ENCODE measurements around the gene OTUD3. TPM values are rescaled to one million over a fixed set of nuclear protein-coding genes. Genes with fewer than 3 reads are reported as not detected.

OTUD3 gene
- total and polyA plus RNA-seq, 9 of the 15 experiments (the other 6 are each of a cell fraction or from before 2014, with no cell fraction given) = 2.0 to 16.6 (median 11.0) TPM

- Histone ChIP-seq H2AFZ (ENCODE audit: low read depth, low read length) (no peak overlapping the region), H3K36me3 (ENCODE audit: control insufficient read depth, insufficient read depth, low read length) (no peaks in the 10 kb centered on the region), H3K4me1 (replicated peaks in 1 of 2; ENCODE audit: control insufficient read depth in 2 of 2, insufficient read depth in 2 of 2, low read length in 2 of 2) (no peaks in the 10 kb centered on the region; a peak in 1 of 5 replicates), H3K9ac (ENCODE audit: insufficient read depth in 1 of 2, low read depth in 2 of 2, low read length in 2 of 2) (no peak overlapping the region), H3K4me2 (ENCODE audit: insufficient read depth, low read length) (no peak overlapping the region), H3K27ac (ENCODE audit: extremely low read depth, low read depth, low read length) (no peak overlapping the region), H3K4me3 (no peak overlapping the region), H4K20me1 (replicated peaks; ENCODE audit: control insufficient read depth, insufficient read depth, low read length) (no peaks in the 10 kb centered on the region), H3K9me1 (ENCODE audit: control insufficient read depth, insufficient read depth, low read length) (no peaks in the 10 kb centered on the region), H3K79me2 (ENCODE audit: control insufficient read depth, insufficient read depth, low read length) (no peaks in the 10 kb centered on the region), H3K9me3 (replicated peaks; ENCODE audit: control insufficient read depth, insufficient read depth, low read depth, low read length) (no peaks in the 10 kb centered on the region), H3K27me3 (ENCODE audit: control insufficient read depth in 2 of 2, insufficient read depth in 2 of 2, low read length in 2 of 2) (peaks cover 5 to 13% of the 10 kb centered on the region in 2 experiments; a peak in 4 of 5 replicates)
- TF ChIP-seq HLTF (IDR thresholded peaks at IDR 0.05) = no peak
- no peak for TF ChIP-seq MXI1 (IDR thresholded peaks at IDR 0.05; ENCODE audit: low read depth, low read length)
- no peak for TF ChIP-seq TFE3 (CRISPR knock-in tag; IDR thresholded peaks at IDR 0.05)
- no peak for TF ChIP-seq PHTF2 (CRISPR knock-in tag; IDR thresholded peaks at IDR 0.05)
- CTCF ChIA-PET (ENCODE audit: low intra/inter-chr PET ratio) = no interaction called here
- POLR2A ChIA-PET = no interaction called here
- in situ Hi-C loops (cut with MboI) (loop anchor here (5.0 kb wide), 1 partner anchor 37 kb away; no protein-coding TSS in a partner anchor), intact Hi-C loops (cut with micrococcal nuclease) (no loop called here)
- FAIRE-seq = no peak
- 3% methylated on average over 4 of the region's 4 CpGs for WGBS (ENCODE audit: insufficient coverage, low coverage, missing lambda C conversion rate)
- DNase-seq (ENCODE audit: extremely low read depth in 1 of 4, low spot score in 3 of 4) = no peak
- BruUV-seq (replicated peaks) = no TSS peak
- no peak for ATAC-seq
These were observed 46.6 kb upstream of the OTUD3 start for GRCh38 chr1:19835578-19835977.

- ChIA-PET POLR2A (interaction anchor here (0.9 kb wide), 1 partner anchor 15 kb away, joined by 3 read pairs; no protein-coding TSS in a partner anchor), CTCF (ENCODE audit: low intra/inter-chr PET ratio) (no interaction called here)
- no peak overlapping the region for H2AFZ ChIP-seq (ENCODE audit: low read depth, low read length)
- H3K9ac ChIP-seq (ENCODE audit: insufficient read depth in 1 of 2, low read depth in 2 of 2, low read length in 2 of 2) = no peak overlapping the region
- no peaks in the 10 kb centered on the region for H3K9me1 ChIP-seq (ENCODE audit: control insufficient read depth, insufficient read depth, low read length)
- no TSS peak for BruUV-seq (replicated peaks)
- no peak overlapping the region for H3K4me3 ChIP-seq
- peaks cover 5 to 12% of the 10 kb centered on the region in 2 experiments; a peak in 4 of 5 replicates for H3K27me3 ChIP-seq (ENCODE audit: control insufficient read depth in 2 of 2, insufficient read depth in 2 of 2, low read length in 2 of 2)
- no peaks in the 10 kb centered on the region for H3K9me3 ChIP-seq (replicated peaks; ENCODE audit: control insufficient read depth, insufficient read depth, low read depth, low read length)
- WGBS (ENCODE audit: insufficient coverage, low coverage, missing lambda C conversion rate) = 0% methylated on average over 2 of the region's 2 CpGs
- no peak for DNase-seq (ENCODE audit: extremely low read depth in 1 of 4, low spot score in 3 of 4)
- no peak for FAIRE-seq
- no peaks in the 10 kb centered on the region for H3K36me3 ChIP-seq (ENCODE audit: control insufficient read depth, insufficient read depth, low read length)
- no peaks in the 10 kb centered on the region; a peak in 1 of 5 replicates for H3K4me1 ChIP-seq (replicated peaks in 1 of 2; ENCODE audit: control insufficient read depth in 2 of 2, insufficient read depth in 2 of 2, low read length in 2 of 2)
- no peaks in the 10 kb centered on the region for H3K79me2 ChIP-seq (ENCODE audit: control insufficient read depth, insufficient read depth, low read length)
- H4K20me1 ChIP-seq (replicated peaks; ENCODE audit: control insufficient read depth, insufficient read depth, low read length) = no peaks in the 10 kb centered on the region
- no peak overlapping the region for H3K27ac ChIP-seq (ENCODE audit: extremely low read depth, low read depth, low read length)
- intact Hi-C loops (cut with micrococcal nuclease) (no loop called here), in situ Hi-C loops (cut with MboI) (loop anchor here (5.0 kb wide), 1 partner anchor 34 kb away; no protein-coding TSS in a partner anchor)
- no peak overlapping the region for H3K4me2 ChIP-seq (ENCODE audit: insufficient read depth, low read length)
- no peak for ATAC-seq
- TF ChIP-seq ATF6 (CRISPR knock-in tag; IDR thresholded peaks at IDR 0.05) (no peak), ARID1B (IDR thresholded peaks at IDR 0.05) (no peak), AFF4 (CRISPR knock-in tag; IDR thresholded peaks at IDR 0.05) (no peak)
These were observed 44.3 kb upstream of the OTUD3 start for GRCh38 chr1:19837866-19838265.
